GM21619 (cell line): ENCODE results near the gene MRPL14.
"Not testable (repeated sequence)": the region's sequence is repeated elsewhere in the genome, so short reads cannot be mapped to it uniquely, and the experiment has no call there.

Experiments
- ATAC-seq: cut with Tn5 transposase; IDR thresholded peaks from one replicate; pipeline ENCODE4 v1.9.1; 2021; ENCODE audit not compliant: unreplicated experiment

The MRPL14 gene

DNA sequence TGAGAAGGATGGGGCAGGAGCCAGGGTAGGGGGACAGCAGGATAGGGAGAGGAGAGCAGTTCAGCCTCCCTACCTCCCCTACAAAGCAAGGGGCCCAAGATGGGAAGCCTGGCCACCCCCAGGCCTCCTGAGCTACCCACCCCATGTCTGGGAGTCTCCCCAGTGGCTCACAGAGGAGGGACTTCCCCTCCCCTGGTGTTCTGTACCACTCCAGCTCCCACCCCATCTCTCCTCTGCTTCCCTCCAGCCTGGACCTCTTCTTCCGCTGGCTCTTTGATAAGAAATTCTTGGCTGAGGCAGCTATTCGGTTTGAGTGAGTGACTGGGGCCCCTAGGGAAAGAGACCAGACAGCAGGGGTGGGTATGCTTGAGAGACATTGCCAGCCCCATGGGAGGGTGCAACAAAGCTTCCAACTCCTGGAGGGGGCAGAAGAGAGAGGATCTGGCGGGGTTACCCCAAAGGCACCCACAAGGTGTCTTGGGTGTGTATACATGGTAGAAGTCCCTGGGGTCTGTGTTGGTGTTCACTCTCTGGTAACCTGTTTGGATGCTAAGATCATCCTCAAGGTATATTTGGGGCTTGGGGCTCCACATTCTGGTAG, 23.2 kb upstream of the MRPL14 start:
- no peak for ATAC-seq

DNA sequence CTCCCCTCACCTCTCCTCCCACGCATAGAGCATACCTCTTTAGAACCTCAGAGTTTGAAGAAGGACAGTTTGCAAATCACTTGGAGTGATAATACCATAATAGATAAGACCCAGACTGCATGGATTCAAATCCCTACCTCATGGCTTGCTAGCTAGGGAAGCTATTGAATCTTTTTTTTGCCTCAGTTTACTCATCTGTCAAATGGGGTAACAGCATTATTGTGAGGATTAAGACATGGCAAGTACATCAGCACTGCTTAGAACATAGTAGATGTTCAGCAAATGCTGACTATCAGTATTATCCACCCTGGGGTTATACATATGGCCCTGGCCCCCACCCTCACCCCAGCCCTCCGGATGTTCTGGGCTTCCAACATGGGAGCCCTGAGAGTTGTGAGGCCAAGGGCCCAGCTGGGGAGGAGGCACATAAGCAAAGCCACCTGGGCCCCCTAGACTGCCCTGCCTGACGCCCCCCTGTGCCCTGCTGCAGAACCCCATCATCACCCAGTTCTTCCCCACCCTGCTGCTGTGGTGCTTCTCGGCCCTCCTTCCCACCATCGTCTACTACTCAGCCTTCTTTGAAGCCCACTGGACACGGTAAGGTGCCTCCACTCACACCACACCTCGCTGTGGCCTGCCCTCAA, 22.2 kb upstream of the MRPL14 start:
- ATAC-seq, result no peak

DNA sequence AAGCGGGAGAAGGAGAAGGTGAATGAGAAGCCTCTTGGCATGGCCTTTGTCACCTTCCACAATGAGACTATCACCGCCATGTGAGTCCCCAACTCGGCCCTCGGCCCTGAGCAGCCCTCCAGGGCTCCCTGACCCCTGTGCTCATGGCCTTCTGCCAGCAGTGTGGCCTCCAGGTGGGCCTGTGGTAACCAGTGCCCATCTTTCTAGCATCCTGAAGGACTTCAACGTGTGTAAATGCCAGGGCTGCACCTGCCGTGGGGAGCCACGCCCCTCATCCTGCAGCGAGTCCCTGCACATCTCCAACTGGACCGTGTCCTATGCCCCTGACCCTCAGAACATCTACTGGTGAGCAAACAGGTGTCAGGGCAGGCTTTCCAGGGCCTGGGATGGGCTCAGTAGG, 21.1 kb upstream of the MRPL14 start:
- no peak for ATAC-seq

GRCh38 chr6:44147256-44147655, 20.0 kb upstream of the MRPL14 start:
- no peak for ATAC-seq

DNA sequence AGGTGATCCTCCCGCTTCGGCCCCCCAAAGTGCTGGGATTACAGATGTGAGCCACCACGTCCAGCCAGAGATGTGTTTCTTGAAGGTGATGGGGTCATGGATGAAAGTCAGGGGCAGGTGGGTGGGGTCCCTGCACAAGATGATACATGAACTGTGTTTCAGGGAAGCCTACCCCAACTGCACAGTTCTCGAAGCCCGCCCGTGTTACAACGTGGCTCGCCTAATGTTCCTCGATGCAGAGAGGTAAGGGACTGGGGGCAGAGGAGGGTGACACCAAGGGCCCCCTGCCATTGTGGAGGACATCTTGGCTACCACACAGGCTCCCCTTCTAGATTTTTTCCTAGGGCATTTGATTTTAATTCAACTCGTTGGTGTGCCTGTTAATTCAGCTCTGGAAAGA, 19.4 kb upstream of the MRPL14 start:
- no peak for ATAC-seq

DNA sequence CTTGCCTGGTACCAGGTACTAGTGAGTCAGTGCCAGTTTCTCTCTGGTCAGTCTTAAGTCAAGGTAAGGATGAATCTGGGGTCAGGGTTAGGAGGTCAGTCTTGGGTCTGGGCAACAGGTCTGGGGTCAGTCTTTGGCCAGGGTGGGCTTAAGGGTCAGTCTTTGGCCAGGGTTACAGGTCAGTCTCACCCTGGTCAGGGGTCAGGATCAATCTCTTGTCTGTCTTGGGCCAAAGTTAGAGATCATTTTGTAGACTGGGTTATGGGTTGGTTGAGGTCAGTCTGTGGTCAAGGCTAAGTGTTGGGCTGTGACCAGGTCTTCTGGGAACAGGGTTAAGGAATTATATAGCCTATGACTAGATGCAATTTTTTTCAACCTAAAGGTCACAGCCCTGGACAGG, 18.6 kb upstream of the MRPL14 start:
- ATAC-seq, result no peak

GRCh38 chr6:44144536-44144935, 17.3 kb upstream of the MRPL14 start:
- ATAC-seq, result not testable (repeated sequence)

- no peak for ATAC-seq
Measured at GRCh38 chr6:44143731-44144130, 16.5 kb upstream of the MRPL14 start.

DNA sequence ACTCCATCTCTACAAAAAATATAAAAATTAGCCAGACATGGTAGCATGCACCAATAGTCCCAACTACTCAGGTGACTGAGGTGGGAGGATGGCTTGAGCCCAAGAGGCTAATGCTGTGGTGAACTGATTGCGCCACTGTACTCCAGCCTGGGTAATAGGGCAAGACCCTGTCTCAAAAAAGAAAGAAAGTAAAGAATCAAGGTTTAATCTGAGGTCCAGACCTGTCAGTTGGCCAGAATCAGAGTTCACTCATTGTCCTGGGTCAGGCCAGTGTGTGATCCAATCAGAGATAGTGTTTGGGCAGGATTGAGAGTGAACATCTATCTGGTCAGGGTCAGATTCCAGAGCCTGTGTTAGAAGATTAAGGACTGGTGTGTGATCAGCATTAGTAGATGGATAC, 15.6 kb upstream of the MRPL14 start:
- no peak for ATAC-seq

- no peak for ATAC-seq
Measured at GRCh38 chr6:44139351-44139743, 12.1 kb upstream of the MRPL14 start.

DNA sequence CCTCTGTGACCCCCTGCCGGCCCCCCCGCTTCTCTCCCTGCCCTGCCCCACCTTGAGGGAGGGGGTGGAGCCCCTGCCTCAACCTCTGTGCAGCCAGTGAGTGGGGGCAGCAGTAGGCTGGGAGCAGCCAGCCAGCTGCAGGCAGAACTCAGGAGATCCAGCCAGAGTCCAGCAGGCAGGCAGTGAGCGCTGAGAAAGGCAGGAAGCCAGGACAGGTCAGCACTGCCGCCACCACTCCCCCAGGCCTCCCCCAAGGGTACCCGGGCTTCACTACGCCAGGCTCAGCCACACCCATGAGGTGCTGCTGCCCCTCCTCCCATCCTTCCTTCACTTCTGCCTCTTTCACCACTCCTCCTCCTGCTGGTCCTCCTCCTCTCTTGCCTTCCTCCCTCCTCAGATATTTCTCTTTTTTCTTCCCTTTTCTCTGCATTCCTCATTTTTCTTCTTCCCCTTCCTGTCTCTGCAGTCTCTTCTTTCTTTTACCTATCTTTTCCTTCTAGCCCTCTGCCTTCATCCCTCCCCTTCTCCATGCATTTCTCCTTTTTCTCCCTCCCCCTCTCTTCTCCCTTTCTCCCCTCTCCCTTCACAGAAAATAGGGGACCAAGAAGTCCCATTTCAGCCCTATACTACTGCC, 11.6 kb upstream of the MRPL14 start:
- ATAC-seq, result no peak

- ATAC-seq, result no peak
Measured at GRCh38 chr6:44135875-44136274, 8.6 kb upstream of the MRPL14 start.

- no peak for ATAC-seq
Measured at GRCh38 chr6:44135173-44135758, 8.0 kb upstream of the MRPL14 start.

GRCh38 chr6:44133981-44134711, 6.9 kb upstream of the MRPL14 start:
- ATAC-seq, result no peak

- no peak for ATAC-seq
Measured at GRCh38 chr6:44133003-44133931, 6.0 kb upstream of the MRPL14 start.

GRCh38 chr6:44132476-44132875, 5.2 kb upstream of the MRPL14 start:
- no peak for ATAC-seq

- ATAC-seq, result no peak
Measured at GRCh38 chr6:44131892-44132291, 4.6 kb upstream of the MRPL14 start.

DNA sequence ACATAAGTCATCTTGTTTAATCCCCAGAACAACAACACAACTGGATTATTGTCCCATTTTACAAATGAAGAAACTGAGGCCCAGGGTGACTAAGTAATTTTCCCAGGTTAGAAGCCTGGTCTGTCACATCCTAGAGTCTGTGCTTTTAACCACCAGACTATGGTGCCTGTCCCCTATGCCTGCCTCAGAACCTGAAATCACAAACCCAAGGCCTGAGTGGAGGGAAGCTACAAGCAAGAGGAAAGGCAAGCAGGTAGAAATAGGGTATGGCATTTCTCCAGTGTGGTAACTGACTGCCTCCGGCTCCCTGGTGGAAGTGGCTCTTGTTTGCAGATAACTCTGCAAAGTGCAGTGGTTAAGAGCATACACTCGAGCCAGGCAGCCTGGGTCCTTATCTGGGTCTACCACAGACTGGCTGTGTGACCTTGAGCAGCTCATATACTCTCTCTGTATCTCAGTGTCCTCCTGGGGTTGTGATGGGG, 2.6 kb upstream of the MRPL14 start:
- no peak for ATAC-seq

DNA sequence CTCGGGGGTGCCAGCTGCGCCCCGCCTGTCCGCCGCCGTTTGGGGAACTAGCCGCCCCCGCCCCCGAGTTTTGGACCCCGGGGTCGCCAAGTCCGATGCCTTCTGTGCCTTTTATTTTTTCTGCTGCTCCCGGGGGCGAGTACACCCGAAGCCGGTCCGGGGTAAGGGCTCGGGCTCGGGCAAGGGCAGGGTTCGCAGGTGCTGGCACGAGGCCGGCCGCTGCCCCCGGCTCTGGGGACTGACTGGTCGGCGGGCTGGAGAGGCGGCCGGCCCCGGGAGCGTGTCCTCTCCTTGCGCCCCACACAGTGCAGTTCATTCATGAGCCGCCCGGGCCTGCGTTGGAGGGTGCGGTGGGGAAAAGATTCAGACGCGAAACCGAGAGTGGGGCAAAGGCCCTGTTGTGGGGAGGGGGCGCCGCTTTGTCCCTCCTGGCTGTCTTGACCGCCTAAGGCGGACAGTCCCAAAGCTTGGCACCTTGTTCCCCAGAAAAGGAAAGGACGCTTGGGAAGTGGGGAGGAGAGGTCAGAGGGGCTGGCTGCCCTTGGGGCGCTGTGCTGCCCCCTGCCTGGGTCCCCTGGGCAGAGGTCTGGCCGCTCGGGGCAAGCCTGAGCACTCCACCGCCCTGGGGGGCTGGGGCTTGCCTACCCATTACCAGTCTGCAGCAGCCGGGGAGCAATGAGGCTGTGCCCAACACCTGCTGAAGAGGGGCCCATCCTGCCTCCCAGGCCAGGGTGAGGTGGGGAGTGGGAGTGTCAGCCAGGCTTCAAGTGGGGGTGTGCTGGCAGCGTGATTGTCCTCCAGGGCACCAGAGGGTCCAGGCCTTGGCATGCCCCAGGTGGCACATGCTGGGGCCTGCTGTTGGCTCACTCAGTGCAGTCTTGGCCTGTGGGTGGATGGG, 1.0 kb upstream of the MRPL14 start:
- ATAC-seq, result peak; percentile 10
